T47D (cell line): ENCODE data around the gene TSPAN9.

Experiments
- DNase-seq, 2 experiments: peaks; one replicate each; pipeline versions ENCODE4 v3.0.0 to v3.0.0-alpha.2; 2011 to 2012; ENCODE audit warnings: low read depth in 1 of 2, low spot score in 1 of 2
- JUND ChIP-seq: IDR thresholded peaks from 2 replicates; pipeline ENCODE4 v1.6.1; 2012; ENCODE audit warnings: low read depth
- in situ Hi-C: cut with HindIII; loops from 2 replicates; pipeline ENCODE4 v1.10.0; 2016; ENCODE audit warnings: low sequenced_read_pairs, low pct_unique_long_range_greater_than_20kb

Gene TSPAN9

GRCh38 chr12:3167636-3168035 lies 90.5 kb downstream of the TSPAN9 start:
- no peak for TF ChIP-seq JUND
- DNase-seq, result no peak
- in situ Hi-C loops, result no loop called here

GRCh38 chr12:3168223-3169221 lies 91.3 kb downstream of the TSPAN9 start:
- TF ChIP-seq JUND, result no peak
- in situ Hi-C loops, result no loop called here
- no peak for DNase-seq

- in situ Hi-C loops, result no loop called here
- TF ChIP-seq JUND, result no peak
- no peak for DNase-seq
Observed at GRCh38 chr12:3170423-3171194, 93.4 kb downstream of the TSPAN9 start.

GRCh38 chr12:3171195-3171591 lies 94.0 kb downstream of the TSPAN9 start:
- DNase-seq, result no peak
- no peak for TF ChIP-seq JUND
- in situ Hi-C loops, result no loop called here

GRCh38 chr12:3172124-3173007 lies 95.2 kb downstream of the TSPAN9 start:
- in situ Hi-C loops, result no loop called here
- TF ChIP-seq JUND, result no peak

GRCh38 chr12:3173008-3173553 lies 95.9 kb downstream of the TSPAN9 start:
- TF ChIP-seq JUND, result no peak
- DNase-seq, result no peak
- in situ Hi-C loops, result no loop called here

More at GRCh38 chr12:3172124-3173007, 95.2 kb downstream of the TSPAN9 start:
- DNase-seq, result no peak

- no peak for TF ChIP-seq JUND
- DNase-seq, result no peak
- in situ Hi-C loops, result no loop called here
Observed at GRCh38 chr12:3173912-3174311, 96.7 kb downstream of the TSPAN9 start.

- TF ChIP-seq JUND, result no peak
- in situ Hi-C loops, result no loop called here
- no peak for DNase-seq
Observed at GRCh38 chr12:3175238-3175637, 98.1 kb downstream of the TSPAN9 start.

- TF ChIP-seq JUND, result no peak
- in situ Hi-C loops, result no loop called here
- DNase-seq, result no peak
Observed at GRCh38 chr12:3176754-3177153, 99.6 kb downstream of the TSPAN9 start.

- in situ Hi-C loops, result no loop called here
- TF ChIP-seq JUND, result no peak
- no peak for DNase-seq
Observed at GRCh38 chr12:3177778-3178425, 100.7 kb downstream of the TSPAN9 start.

GRCh38 chr12:3178671-3179313 lies 101.6 kb downstream of the TSPAN9 start:
- in situ Hi-C loops, result no loop called here
- DNase-seq, result no peak
- no peak for TF ChIP-seq JUND
